ENCODE measurements around the gene HRH1. TPM values are rescaled to one million over a fixed set of nuclear protein-coding genes. Genes with fewer than 3 reads are reported as not detected.
"Not testable (repeated sequence)": the region's sequence is repeated elsewhere in the genome, so short reads cannot be mapped to it uniquely, and the experiment has no call there.

The HRH1 gene
- total RNA-seq, 1 donor from 2014 or later: 3.2 TPM

GRCh38 chr3:11251807-11252176 is 97.5 kb downstream of the HRH1 start:
- no peak for DNase-seq (ENCODE audit: low read depth)
- Histone ChIP-seq H3K4me3 (ENCODE audit: low read depth, low read length) (no peak overlapping the region), H3K27me3 (ENCODE audit: control insufficient read depth, insufficient read depth, low read length) (no peaks in the 10 kb centered on the region), H3K36me3 (ENCODE audit: control insufficient read depth, insufficient read depth, low read length) (no peaks in the 10 kb centered on the region)
- no peak for TF ChIP-seq CTCF (IDR thresholded peaks at IDR 0.05; ENCODE audit: insufficient read depth, low read length, poor library complexity, severe bottlenecking)

GRCh38 chr3:11254876-11255275 is 100.6 kb downstream of the HRH1 start:
- DNase-seq (ENCODE audit: low read depth): no peak
- Histone ChIP-seq H3K36me3 (ENCODE audit: control insufficient read depth, insufficient read depth, low read length) (no peaks in the 10 kb centered on the region), H3K4me3 (ENCODE audit: low read depth, low read length) (no peak overlapping the region), H3K27me3 (ENCODE audit: control insufficient read depth, insufficient read depth, low read length) (no peaks in the 10 kb centered on the region)
- no peak for TF ChIP-seq CTCF (IDR thresholded peaks at IDR 0.05; ENCODE audit: insufficient read depth, low read length, poor library complexity, severe bottlenecking)

- DNase-seq (ENCODE audit: low read depth); H3K36me3 ChIP-seq (ENCODE audit: control insufficient read depth, insufficient read depth, low read length): not testable (repeated sequence)
Observed at GRCh38 chr3:11255537-11255936, 101.2 kb downstream of the HRH1 start.

DNA sequence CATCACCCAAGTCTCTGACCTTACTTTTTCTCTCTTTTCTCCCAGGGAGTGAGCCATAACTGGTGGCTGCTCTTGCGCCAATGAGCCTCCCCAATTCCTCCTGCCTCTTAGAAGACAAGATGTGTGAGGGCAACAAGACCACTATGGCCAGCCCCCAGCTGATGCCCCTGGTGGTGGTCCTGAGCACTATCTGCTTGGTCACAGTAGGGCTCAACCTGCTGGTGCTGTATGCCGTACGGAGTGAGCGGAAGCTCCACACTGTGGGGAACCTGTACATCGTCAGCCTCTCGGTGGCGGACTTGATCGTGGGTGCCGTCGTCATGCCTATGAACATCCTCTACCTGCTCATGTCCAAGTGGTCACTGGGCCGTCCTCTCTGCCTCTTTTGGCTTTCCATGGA is 104.7 kb downstream of the HRH1 start:
- no peak for TF ChIP-seq CTCF (IDR thresholded peaks at IDR 0.05; ENCODE audit: insufficient read depth, low read length, poor library complexity, severe bottlenecking)
- no peaks in the 10 kb centered on the region for H3K27me3 ChIP-seq (ENCODE audit: control insufficient read depth, insufficient read depth, low read length)
- no peak overlapping the region for H3K4me3 ChIP-seq (ENCODE audit: low read depth, low read length)
- DNase-seq (ENCODE audit: low read depth): no peak
- no peaks in the 10 kb centered on the region for H3K36me3 ChIP-seq (ENCODE audit: control insufficient read depth, insufficient read depth, low read length)

More at GRCh38 chr3:11255537-11255936, 101.2 kb downstream of the HRH1 start:
- H3K4me3 ChIP-seq (ENCODE audit: low read depth, low read length); H3K27me3 ChIP-seq (ENCODE audit: control insufficient read depth, insufficient read depth, low read length): not testable (repeated sequence)

DNA sequence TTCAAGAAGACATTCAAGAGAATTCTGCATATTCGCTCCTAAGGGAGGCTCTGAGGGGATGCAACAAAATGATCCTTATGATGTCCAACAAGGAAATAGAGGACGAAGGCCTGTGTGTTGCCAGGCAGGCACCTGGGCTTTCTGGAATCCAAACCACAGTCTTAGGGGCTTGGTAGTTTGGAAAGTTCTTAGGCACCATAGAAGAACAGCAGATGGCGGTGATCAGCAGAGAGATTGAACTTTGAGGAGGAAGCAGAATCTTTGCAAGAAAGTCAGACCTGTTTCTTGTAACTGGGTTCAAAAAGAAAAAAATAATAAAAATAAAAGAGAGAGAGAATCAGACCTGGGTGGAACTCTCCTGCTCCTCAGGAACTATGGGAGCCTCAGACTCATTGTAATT is 106.2 kb downstream of the HRH1 start:
- H3K27me3 ChIP-seq (ENCODE audit: control insufficient read depth, insufficient read depth, low read length): no peaks in the 10 kb centered on the region
- no peaks in the 10 kb centered on the region for H3K36me3 ChIP-seq (ENCODE audit: control insufficient read depth, insufficient read depth, low read length)
- TF ChIP-seq CTCF (IDR thresholded peaks at IDR 0.05; ENCODE audit: insufficient read depth, low read length, poor library complexity, severe bottlenecking): no peak

GRCh38 chr3:11269007-11269406 is 114.7 kb downstream of the HRH1 start:
- Histone ChIP-seq H3K27me3 (ENCODE audit: control insufficient read depth, insufficient read depth, low read length) (no peaks in the 10 kb centered on the region), H3K36me3 (ENCODE audit: control insufficient read depth, insufficient read depth, low read length) (no peaks in the 10 kb centered on the region), H3K4me3 (ENCODE audit: low read depth, low read length) (no peak overlapping the region)
- no peak for DNase-seq (ENCODE audit: low read depth)
- no peak for TF ChIP-seq CTCF (IDR thresholded peaks at IDR 0.05; ENCODE audit: insufficient read depth, low read length, poor library complexity, severe bottlenecking)

More for the DNA sequence above, 106.2 kb downstream of the HRH1 start:
- DNase-seq (ENCODE audit: low read depth): no peak
- H3K4me3 ChIP-seq (ENCODE audit: low read depth, low read length): no peak overlapping the region

All from kidney epithelial cell (primary cell).